ENCODE results near the gene MGARP. TPM values are rescaled to one million over a fixed set of nuclear protein-coding genes. Genes with fewer than 3 reads are reported as not detected.

Gene MGARP
- total and polyA plus RNA-seq, 9 of the 15 experiments (the other 6 are each of a cell fraction or from before 2014, with no cell fraction given), result 0.11 to 0.45 (median 0.23) TPM; not detected in 4

GRCh38 chr4:139301821-139302611 is 22.0 kb upstream of the MGARP start, which contains the start of gene NDUFC1 (continued):
- TF ChIP-seq ZNF740 (CRISPR knock-in tag; IDR thresholded peaks at IDR 0.05) (0 out of 2 replicates have a peak, but pooled peaks have one; percentile 9), ZNF740 (tag; IDR thresholded peaks at IDR 0.05) (no peak), ZNF511 (CRISPR knock-in tag; IDR thresholded peaks at IDR 0.05) (no peak; the same call in 1 of the 2 replicates), MAZ (CRISPR knock-in tag; conservative IDR thresholded peaks at IDR 0.05 in 1 of 2, IDR thresholded peaks at IDR 0.05 in 1 of 2) (peak in 1 of 2 experiments; percentile 55; a peak in 1 of 4 replicates), ETV1 (tag; conservative IDR thresholded peaks at IDR 0.05; ENCODE audit: low read depth) (peak; percentile 37; the same call in 1 of the 2 replicates), ZNF232 (CRISPR knock-in tag; IDR thresholded peaks at IDR 0.05) (no peak; the same call in 1 of the 2 replicates), HDAC2 (IDR thresholded peaks at IDR 0.05) (peak; percentile 44; the same call in 1 of the 2 replicates), TFE3 (CRISPR knock-in tag; IDR thresholded peaks at IDR 0.05) (no peak), BMI1 (IDR thresholded peaks at IDR 0.05; ENCODE audit: low read length) (no peak), TAL1 (IDR thresholded peaks at IDR 0.05) (no peak), ZZZ3 (IDR thresholded peaks at IDR 0.05) (no peak), DDX20 (tag; IDR thresholded peaks at IDR 0.05; ENCODE audit: low read depth) (no peak), ZFP1 (CRISPR knock-in tag; IDR thresholded peaks at IDR 0.05) (no peak), TGIF2 (CRISPR knock-in tag; IDR thresholded peaks at IDR 0.05) (0 out of 2 replicates have a peak, but pooled peaks have one; percentile 33), ATF7 (IDR thresholded peaks at IDR 0.05) (no peak; the same call in 1 of the 2 replicates), RHOXF2B (CRISPR knock-in tag; conservative IDR thresholded peaks at IDR 0.05) (no peak), ZBTB1 (CRISPR knock-in tag; IDR thresholded peaks at IDR 0.05; ENCODE audit: borderline replicate concordance, low read depth) (no peak), ETV5 (CRISPR knock-in tag; IDR thresholded peaks at IDR 0.05; ENCODE audit: low read depth) (no peak), ELF4 (CRISPR knock-in tag; IDR thresholded peaks at IDR 0.05) (no peak), POLR2H (tag; IDR thresholded peaks at IDR 0.05; ENCODE audit: low read depth) (no peak), CEBPB (tag; IDR thresholded peaks at IDR 0.05) (no peak), CREB1 (IDR thresholded peaks at IDR 0.05) (no peak), CREB1 (CRISPR knock-in tag; IDR thresholded peaks at IDR 0.05) (no peak), GMEB1 (CRISPR knock-in tag; IDR thresholded peaks at IDR 0.05) (no peak), SMAD3 (CRISPR knock-in tag; conservative IDR thresholded peaks at IDR 0.05) (no peak), PHF21A (IDR thresholded peaks at IDR 0.05; ENCODE audit: borderline replicate concordance, low read depth) (no peak)

All from K562 (cell line).